ENCODE data around the gene CADM1.

Gene CADM1

GRCh38 chr11:115515647-115516395 is 11.6 kb upstream of the CADM1 start:
- no peak for DNase-seq

DNA sequence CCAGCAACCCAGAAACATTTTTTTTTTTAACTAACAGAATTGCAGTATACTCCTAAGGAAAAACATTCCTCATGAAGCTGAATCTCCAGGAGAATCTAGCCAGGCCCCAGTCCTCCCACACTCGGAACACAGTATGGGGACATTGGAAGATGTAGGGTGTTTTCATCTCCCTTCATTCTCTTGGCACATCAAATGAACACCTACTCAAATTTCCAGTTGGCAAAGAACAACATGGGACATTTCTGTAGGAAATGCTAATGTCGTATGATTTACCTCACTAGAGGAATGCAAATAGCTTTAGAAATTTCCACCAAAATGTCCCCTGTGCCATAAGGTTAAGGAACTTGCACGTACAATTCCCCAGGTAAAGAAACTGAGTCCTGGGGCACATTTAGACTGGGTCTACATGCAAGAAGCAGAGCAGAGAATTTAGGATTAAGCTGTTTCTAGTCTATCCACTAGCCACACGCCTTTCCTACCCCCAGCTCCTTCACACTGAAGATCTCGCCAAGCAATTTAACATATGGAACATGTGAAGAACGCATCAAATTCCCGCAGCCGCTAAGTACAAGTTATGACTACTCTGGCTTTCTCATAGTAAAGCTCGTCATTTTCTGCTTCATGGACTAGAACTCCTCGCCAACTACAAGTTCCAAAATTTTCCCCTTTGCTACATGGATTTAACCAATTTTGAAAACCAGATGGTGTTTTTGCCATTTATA is 2.9 kb upstream of the CADM1 start:
- no peak for DNase-seq

DNA sequence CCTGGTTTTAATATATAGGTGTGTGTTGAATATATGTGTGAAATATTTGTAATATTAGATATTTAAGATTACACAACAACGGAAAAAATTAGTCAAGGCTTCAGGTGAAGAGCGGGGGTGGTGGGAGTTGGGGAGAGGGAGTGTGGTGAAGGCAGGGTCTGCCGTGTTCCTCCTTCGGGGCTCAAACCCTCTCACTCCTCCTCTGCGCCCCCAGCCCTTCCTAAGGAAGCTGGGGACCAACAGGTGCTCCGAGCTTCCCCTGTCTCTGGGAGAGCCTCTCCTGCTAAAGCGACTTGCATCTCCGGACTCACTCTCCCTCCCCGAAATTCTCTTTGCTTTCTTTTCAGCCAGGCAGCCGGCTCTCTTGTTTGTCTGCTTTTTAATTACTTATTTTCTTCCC is 960 bp upstream of the CADM1 start:
- DNase-seq = no peak

GRCh38 chr11:115503886-115504275 is 334 bp downstream of the CADM1 start:
- no peak for DNase-seq

DNA sequence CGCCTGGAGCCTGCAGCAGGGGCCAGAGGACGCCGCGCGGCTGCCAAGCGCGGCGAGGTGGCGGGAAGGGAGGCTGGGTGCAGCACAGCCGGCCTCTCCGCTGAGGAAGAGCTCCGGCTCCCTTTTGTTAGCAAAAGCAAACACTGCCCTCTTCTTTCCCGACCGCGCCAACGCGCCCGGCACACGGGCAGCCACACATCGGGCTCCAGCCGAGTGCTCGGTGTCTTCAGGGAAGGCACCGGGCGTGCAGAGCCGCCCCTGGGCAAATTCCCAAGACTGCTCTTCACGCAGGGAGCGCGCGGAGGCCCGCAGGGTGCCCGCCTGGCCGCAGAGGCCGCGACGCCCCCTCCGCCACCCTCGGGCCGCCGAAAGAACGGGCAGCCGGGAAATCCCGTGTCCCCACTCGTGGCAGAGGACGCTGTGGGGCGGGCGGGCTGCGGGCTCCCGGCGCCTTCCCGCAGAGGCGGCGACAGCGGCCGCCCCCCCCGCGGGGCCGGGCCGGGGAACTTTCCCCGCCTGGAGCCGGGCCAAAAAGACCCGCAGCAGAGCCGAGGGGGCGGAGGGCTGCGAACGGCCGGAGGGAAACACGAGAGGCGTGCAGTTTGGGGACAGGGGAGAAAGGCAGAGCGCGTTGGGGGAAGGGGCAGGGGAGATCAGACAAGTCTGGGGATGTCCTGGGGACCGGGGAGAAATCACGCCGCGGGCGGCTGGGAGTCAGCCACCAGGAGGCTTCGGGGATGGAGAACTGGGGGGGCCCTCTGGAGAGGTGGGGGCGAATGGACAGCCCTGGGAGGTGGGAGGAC is 931 bp downstream of the CADM1 start:
- no peak for DNase-seq

DNA sequence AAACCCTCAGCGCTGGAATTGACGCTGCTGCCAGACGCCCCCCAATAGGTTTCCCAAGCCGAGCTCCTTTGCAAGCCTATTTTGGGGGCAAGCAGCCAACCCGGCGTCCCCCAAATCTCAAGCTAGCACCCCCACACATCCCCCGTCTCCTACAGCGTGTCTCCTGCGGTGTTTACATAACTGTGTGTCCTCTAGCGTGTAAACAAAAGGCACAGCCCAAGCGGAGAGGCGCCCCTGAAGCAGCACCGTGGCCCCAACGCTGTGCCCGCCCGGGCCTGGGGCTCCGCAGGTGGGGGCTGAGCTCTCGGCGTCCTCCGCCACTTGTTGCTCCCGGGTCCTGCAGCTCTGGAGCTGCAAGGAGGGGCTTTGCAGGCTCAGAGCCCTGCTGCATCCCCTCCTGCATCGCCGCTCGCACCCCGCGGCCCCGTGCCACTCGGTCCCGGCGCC is 1.6 kb downstream of the CADM1 start:
- no peak for DNase-seq

DNA sequence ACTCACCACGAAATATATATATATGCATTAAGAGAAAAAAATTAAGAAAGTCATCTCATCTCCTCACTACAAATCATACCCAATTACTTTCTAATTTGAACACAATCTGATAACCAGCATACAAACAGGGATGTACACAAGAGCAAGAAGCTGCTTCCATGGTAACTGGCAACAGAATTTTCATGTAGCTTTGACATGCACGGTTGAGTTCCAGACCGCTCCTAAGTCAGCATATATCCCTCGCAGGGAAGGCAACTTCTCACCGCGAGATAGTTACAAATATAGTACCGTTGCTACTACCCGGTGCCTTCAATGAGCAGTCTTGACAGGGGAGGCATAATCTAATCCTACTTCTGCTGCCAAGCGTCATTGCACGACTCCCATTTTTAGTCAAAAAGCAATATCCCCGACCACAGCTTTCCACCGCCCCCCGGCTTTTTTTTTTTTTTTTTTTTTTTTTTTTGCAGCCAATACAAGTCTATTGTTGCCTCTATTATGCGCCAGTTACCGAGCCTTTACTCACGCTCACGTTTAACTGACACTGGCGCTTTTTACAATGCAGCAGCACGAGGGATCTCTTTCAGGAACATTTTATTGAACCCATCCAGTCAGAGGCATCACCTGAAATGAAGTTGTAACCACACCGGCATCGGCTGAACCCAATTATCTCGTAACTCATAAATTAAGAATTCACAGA is 2.2 kb downstream of the CADM1 start:
- DNase-seq = no peak

- DNase-seq = no peak
Observed at GRCh38 chr11:115501502-115501892, 2.7 kb downstream of the CADM1 start.

DNA sequence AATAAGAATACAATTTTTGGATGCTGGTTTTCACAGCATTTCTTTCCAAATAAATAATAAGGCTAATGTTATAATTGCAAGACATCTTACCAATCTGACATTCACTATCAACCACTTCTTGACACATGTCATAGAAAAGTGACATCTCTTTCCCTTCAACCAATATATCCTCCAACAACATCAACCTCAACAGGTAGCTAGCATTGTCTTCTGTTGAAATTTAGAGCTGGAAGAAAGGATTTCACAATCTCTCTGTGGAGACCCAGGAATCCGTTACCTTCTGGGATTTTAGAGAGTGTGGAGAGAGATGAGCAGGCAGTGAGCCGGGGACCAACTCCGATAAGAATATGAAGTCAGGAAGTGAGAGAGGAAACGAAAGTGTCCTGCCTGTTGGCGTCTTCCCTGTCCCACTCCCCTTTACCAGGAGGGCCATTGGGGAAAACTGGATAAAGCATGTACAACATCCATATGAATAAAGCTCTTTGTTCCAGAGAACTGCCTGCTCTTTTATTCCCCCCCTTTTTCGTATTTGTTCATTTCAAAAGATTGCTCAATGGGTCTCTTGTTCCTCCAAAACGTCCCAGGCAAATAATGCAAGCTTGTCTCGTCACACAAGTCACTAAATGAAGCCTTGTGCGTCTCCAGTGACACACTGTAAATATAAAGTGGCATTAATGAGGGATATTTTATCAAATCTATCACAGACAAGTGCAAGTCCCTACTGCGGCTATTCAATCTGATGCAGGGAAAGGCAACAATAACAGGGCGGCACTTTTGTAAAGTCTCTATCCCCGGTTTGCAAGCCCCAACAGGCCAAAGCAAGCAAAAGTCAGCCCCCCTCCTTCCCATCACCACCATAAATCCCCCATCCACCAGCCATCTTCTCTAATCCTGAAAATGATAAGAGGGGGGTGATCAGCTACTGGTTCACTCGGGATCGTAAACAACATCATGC is 3.4 kb downstream of the CADM1 start:
- DNase-seq = no peak

- DNase-seq = no peak
Observed at GRCh38 chr11:115499891-115500290, 4.3 kb downstream of the CADM1 start.

GRCh38 chr11:115499241-115499799 is 4.9 kb downstream of the CADM1 start:
- DNase-seq = no peak

DNA sequence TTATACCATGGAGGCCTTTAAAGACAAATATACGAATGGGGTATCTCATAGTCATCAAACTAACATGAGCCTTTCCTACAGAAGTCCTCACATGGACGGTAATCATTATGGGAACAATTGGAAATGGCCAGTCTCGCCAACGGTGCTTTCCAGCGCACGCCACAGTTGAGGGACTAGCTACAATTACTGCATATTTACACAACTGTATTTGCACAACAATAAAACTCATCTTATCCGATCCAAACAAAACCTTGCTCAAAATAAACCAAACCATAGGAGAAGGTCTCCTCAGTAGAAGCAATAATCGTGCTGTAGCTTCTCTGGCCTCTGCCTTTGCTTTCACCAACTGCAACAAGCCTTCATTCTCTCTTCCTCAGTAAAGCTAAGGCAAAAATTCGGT is 5.9 kb downstream of the CADM1 start:
- peak; percentile 94 for DNase-seq

DNA sequence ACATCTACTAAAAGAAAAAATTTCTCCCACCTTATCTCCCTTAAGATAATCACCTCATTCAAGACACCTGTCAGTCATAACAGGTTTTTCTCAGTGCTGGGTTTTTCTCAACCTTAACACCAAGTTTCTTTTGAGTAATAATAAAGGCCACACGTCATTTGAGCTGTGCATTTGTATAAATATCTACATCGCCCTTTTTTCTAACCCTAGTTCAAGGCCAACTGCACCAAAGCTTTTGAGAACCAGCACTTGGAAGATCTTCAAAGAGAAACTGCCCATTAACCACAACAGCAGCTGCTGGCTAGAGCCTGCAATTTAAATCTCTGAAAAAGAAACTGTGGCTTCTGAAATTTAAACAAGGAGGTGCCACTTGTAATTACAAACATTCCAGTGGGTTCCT is 6.9 kb downstream of the CADM1 start:
- DNase-seq = no peak

GRCh38 chr11:115496892-115497291 is 7.3 kb downstream of the CADM1 start:
- DNase-seq = no peak

- DNase-seq = no peak
Observed at GRCh38 chr11:115493905-115494304, 10.3 kb downstream of the CADM1 start.

GRCh38 chr11:115493488-115493887 is 10.7 kb downstream of the CADM1 start:
- no peak for DNase-seq

GRCh38 chr11:115489466-115489865 is 14.7 kb downstream of the CADM1 start:
- DNase-seq = no peak

GRCh38 chr11:115488945-115489344 is 15.3 kb downstream of the CADM1 start:
- DNase-seq = no peak

DNA sequence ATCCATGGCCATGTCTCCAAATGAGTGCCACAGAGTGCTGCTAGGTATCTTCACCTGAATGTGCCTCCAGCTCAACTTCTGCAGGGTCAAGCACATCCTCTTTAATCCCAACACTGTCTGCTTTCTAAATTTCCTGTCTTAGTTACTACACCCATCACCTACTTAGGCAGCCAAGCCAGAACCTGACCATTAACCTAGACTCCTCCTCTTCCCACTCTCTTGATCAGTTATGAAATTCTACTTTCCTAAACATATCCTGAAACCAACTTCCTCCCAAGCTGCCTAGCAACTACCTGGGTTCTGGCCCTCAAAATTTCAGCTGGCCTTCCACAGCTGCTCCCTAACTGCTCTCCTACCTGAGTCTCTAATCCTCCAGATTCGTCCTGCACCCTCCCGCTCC is 22.7 kb downstream of the CADM1 start:
- no peak for DNase-seq

DNA sequence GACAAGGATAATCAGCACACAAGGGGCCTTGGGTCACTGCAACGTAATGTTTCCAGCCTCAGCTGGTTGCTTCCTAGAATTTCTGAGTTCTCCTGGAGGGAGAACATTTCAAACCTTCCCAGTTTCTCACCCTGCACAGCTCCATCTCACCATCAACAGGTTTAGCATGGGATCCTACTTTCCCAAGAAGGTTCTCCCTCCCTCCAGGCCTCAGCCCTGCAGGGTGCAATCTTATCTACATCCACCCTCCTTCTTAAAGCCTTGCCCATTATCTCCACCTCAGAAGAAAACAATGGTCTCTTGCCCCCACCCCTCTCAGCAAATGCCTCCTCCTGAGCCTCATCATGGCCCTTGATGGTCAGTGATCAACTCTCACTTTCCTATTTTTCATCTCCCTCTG is 23.6 kb downstream of the CADM1 start:
- no peak for DNase-seq

DNA sequence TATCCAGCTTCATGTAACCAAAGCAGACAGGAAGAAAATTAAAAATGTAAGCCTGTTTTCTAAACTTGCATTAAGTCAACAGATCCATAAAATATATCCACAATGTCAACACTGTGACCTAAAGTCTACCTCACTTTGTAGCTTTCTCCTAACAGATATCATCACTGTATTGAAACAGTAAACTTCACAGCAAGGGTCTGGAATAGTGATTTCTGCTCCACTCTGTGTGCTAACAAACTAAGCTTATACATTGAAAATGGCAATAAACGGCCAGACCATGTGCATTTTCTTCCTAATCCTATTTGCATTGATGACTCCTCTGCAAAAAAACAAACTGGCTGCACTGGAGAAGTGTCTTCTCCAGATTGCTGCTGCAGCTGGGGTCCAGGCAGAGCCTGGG is 26.8 kb downstream of the CADM1 start:
- no peak for DNase-seq
